ENCODE data around the gene IL1A. TPM values are rescaled to one million over a fixed set of nuclear protein-coding genes. Genes with fewer than 3 reads are reported as not detected.

IL1A gene
- total and polyA plus RNA-seq, 2 donors (not counting 3 experiments of a cell fraction or from before 2014, with no cell fraction given) = 0.29 to 1.4 TPM

- H3K36me3 ChIP-seq (ENCODE audit: control insufficient read depth in 2 of 2, extremely low read depth in 1 of 2, insufficient read depth in 2 of 2, low read length in 2 of 2) = no peaks in the 10 kb centered on the region
- H3K27ac ChIP-seq (ENCODE audit: insufficient read depth, low read depth, low read length) = no peak overlapping the region
- no TSS peak for BruUV-seq (replicated peaks)
- no peaks in the 10 kb centered on the region for H3K9me1 ChIP-seq (replicated peaks; ENCODE audit: control insufficient read depth, extremely low read depth, insufficient read depth, low read length)
- no peak overlapping the region for H3K4me2 ChIP-seq (ENCODE audit: insufficient read depth, low read length)
- FAIRE-seq (no peak), DNase-seq (ENCODE audit: low read depth, low spot score) (no peak)
- H3K9me3 ChIP-seq (replicated peaks; ENCODE audit: control insufficient read depth, insufficient read depth, low read length) = no peaks in the 10 kb centered on the region
- ChIA-PET POLR2A (no interaction called here), CTCF (interaction anchor here (0.6 to 1.7 kb wide), 5 partner anchors 10 to 164 kb away, joined by 3 to 6 read pairs (median 3); no protein-coding TSS in a partner anchor)
- dilution Hi-C loops (cut with MboI; ENCODE audit: extremely low pct_ligation_motif_present, low sequenced_read_pairs) = no loop called here
- H3K27me3 ChIP-seq (ENCODE audit: control insufficient read depth in 2 of 2, insufficient read depth in 2 of 2, low read length in 2 of 2) = no peaks in the 10 kb centered on the region
- no peak overlapping the region for H3K9ac ChIP-seq (replicated peaks; ENCODE audit: extremely low read depth, insufficient read depth, low read length)
- no peak overlapping the region for H2AFZ ChIP-seq (ENCODE audit: low read depth, low read length)
- no peak overlapping the region for H3K4me3 ChIP-seq (replicated peaks in 1 of 3; ENCODE audit: insufficient read depth in 1 of 3, low read depth in 1 of 3, low read length in 3 of 3)
- no peaks in the 10 kb centered on the region for H3K79me2 ChIP-seq (ENCODE audit: control insufficient read depth, insufficient read depth, low read length)
- H3K4me1 ChIP-seq (ENCODE audit: control insufficient read depth, extremely low read depth, insufficient read depth, low read length) = peaks cover 16% of the 10 kb centered on the region
- intact Hi-C loops (cut with micrococcal nuclease) = loop anchor here (1.0 kb wide), 1 partner anchor 17 kb away; no protein-coding TSS in a partner anchor
- TF ChIP-seq GATA2 (IDR thresholded peaks at IDR 0.05; ENCODE audit: insufficient read depth, insufficient read length, low read depth, low read length) (no peak), FOS (IDR thresholded peaks at IDR 0.05; ENCODE audit: borderline replicate concordance, insufficient read depth, low read length) (no peak), POLR2A (IDR thresholded peaks at IDR 0.05; ENCODE audit: low read depth, low read length) (no peak), MAX (IDR thresholded peaks at IDR 0.05; ENCODE audit: insufficient read depth, insufficient read length) (no peak), POLR2AphosphoS5 (IDR thresholded peaks at IDR 0.05; ENCODE audit: insufficient read depth, low read depth, low read length) (no peak), MYC (IDR thresholded peaks at IDR 0.05; ENCODE audit: low read depth, low read length) (no peak), JUN (IDR thresholded peaks at IDR 0.05; ENCODE audit: borderline replicate concordance, insufficient read depth, insufficient read length, low read depth) (no peak), EZH2 (IDR thresholded peaks at IDR 0.05; ENCODE audit: borderline replicate concordance, low read depth, low read length, severe bottlenecking) (no peak), CTCF (IDR thresholded peaks at IDR 0.05; ENCODE audit: extremely low read depth in 1 of 2, insufficient read depth in 1 of 2, low read depth in 1 of 2, low read length in 2 of 2) (no peak)
- H4K20me1 ChIP-seq (replicated peaks; ENCODE audit: control insufficient read depth, extremely low read depth, insufficient read depth, low read length) = no peaks in the 10 kb centered on the region
These were observed 10.5 kb upstream of the IL1A start for GRCh38 chr2:112794841-112795240.

Measured in endothelial cell of umbilical vein (primary cell).